ENCODE data around the gene ZNF800.

DNA sequence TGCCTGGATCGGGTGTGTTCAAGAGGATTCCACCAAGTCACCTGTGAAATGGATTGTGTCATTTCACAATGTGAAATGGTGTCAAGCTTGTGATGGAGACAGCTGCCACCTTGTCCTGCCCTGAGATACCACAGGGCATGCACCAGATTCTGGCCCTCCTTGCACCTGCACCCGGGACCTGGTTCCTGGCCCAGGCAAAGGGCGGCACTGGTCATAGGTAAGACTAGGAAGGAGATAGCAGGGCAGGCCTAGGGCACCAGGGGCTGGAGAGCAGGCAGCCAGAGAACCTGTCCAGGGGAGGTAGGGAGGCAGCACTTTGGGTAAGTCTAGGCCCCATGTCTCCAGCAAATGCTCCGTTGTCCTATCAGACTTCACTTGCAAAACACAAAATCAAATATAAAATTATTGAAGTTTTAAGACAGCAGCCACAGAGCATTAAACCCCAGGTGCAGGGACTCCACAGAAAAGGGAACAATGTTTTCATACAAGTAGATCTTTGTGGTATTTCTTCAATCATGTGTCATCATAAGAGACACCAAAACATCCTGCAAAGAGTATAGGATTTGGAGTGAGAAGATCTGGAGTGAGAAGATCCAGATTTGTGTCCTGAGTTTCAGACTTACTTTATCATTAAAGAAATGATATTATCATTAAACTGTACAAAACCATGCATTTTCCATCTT lies 22.7 kb upstream of the ZNF800 start:
- no peak for TF ChIP-seq POLR2A (IDR thresholded peaks at IDR 0.05)
- TF ChIP-seq POLR2AphosphoS5 (IDR thresholded peaks at IDR 0.05) = no peak
- TF ChIP-seq, protein P1, sequence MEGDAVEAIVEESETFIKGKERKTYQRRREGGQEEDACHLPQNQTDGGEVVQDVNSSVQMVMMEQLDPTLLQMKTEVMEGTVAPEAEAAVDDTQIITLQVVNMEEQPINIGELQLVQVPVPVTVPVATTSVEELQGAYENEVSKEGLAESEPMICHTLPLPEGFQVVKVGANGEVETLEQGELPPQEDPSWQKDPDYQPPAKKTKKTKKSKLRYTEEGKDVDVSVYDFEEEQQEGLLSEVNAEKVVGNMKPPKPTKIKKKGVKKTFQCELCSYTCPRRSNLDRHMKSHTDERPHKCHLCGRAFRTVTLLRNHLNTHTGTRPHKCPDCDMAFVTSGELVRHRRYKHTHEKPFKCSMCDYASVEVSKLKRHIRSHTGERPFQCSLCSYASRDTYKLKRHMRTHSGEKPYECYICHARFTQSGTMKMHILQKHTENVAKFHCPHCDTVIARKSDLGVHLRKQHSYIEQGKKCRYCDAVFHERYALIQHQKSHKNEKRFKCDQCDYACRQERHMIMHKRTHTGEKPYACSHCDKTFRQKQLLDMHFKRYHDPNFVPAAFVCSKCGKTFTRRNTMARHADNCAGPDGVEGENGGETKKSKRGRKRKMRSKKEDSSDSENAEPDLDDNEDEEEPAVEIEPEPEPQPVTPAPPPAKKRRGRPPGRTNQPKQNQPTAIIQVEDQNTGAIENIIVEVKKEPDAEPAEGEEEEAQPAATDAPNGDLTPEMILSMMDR (IDR thresholded peaks at IDR 0.05) = no peak
- TF ChIP-seq EP300 (IDR thresholded peaks at IDR 0.05) = no peak
